NB4 (cell line): Measurements from ENCODE around the gene CWC15.

ENCODE experiments used
- CTCF ChIP-seq: IDR thresholded peaks from one replicate; pipeline ENCODE4 v1.5.1; 2012; ENCODE audit warnings: low read depth, low read length
- POLR2A ChIP-seq: IDR thresholded peaks from 2 replicates; pipeline ENCODE4 v1.6.1; 2011; ENCODE audit warnings: mild to moderate bottlenecking; ENCODE audit not compliant: insufficient read length; ENCODE audit errors: extremely low read depth

GRCh38 chr11:94964934-94965333 is 8.4 kb downstream of the CWC15 start:
- TF ChIP-seq POLR2A (no peak), CTCF (no peak)
